ENCODE measurements around the gene TMEM203.

The TMEM203 gene

GRCh38 chr9:137194388-137194787 lies 11.1 kb downstream of the TMEM203 start:
- DNase-seq (ENCODE audit: low read depth) = no peak

GRCh38 chr9:137193771-137194170 lies 11.7 kb downstream of the TMEM203 start:
- no peak for DNase-seq (ENCODE audit: low read depth)

- no peak for DNase-seq (ENCODE audit: low read depth)
Observed at GRCh38 chr9:137192859-137193258, 12.6 kb downstream of the TMEM203 start.

GRCh38 chr9:137192448-137192780 lies 13.0 kb downstream of the TMEM203 start:
- no peak for DNase-seq (ENCODE audit: low read depth)

- DNase-seq (ENCODE audit: low read depth) = no peak
Observed at GRCh38 chr9:137191691-137192447, 13.6 kb downstream of the TMEM203 start.

GRCh38 chr9:137191245-137191644 lies 14.2 kb downstream of the TMEM203 start:
- no peak for DNase-seq (ENCODE audit: low read depth)

GRCh38 chr9:137190315-137190856 lies 15.1 kb downstream of the TMEM203 start:
- no peak for DNase-seq (ENCODE audit: low read depth)

GRCh38 chr9:137189297-137190295 lies 15.9 kb downstream of the TMEM203 start:
- no peak for DNase-seq (ENCODE audit: low read depth)

- DNase-seq (ENCODE audit: low read depth) = peak; percentile 86
Observed at GRCh38 chr9:137188490-137189296, 16.8 kb downstream of the TMEM203 start, which contains the start of the genes ANAPC2 and SSNA1. Gene ANAPC2 (minus strand): TSS chr9:137188560. CDS start chr9:137188532, 28 bp downstream. Gene SSNA1 (plus strand): TSS chr9:137188676. CDS start chr9:137188727, 51 bp downstream.

GRCh38 chr9:137188086-137188489 lies 17.4 kb downstream of the TMEM203 start:
- no peak for DNase-seq (ENCODE audit: low read depth)

- DNase-seq (ENCODE audit: low read depth) = no peak
Observed at GRCh38 chr9:137187386-137187785, 18.1 kb downstream of the TMEM203 start.

- DNase-seq (ENCODE audit: low read depth) = no peak
Observed at GRCh38 chr9:137186385-137186784, 19.1 kb downstream of the TMEM203 start.

GRCh38 chr9:137185921-137186320 lies 19.5 kb downstream of the TMEM203 start:
- DNase-seq (ENCODE audit: low read depth) = no peak

- DNase-seq (ENCODE audit: low read depth) = no peak
Observed at GRCh38 chr9:137184881-137185660, 20.4 kb downstream of the TMEM203 start.

- no peak for DNase-seq (ENCODE audit: low read depth)
Observed at GRCh38 chr9:137183980-137184595, 21.4 kb downstream of the TMEM203 start.

GRCh38 chr9:137182836-137183235 lies 22.6 kb downstream of the TMEM203 start:
- DNase-seq (ENCODE audit: low read depth) = no peak

GRCh38 chr9:137181680-137182079 lies 23.8 kb downstream of the TMEM203 start:
- DNase-seq (ENCODE audit: low read depth) = no peak

- no peak for DNase-seq (ENCODE audit: low read depth)
Observed at GRCh38 chr9:137180491-137180890, 25.0 kb downstream of the TMEM203 start.

- DNase-seq (ENCODE audit: low read depth) = no peak
Observed at GRCh38 chr9:137179761-137180160, 25.7 kb downstream of the TMEM203 start.

- DNase-seq (ENCODE audit: low read depth) = no peak
Observed at GRCh38 chr9:137178939-137179630, 26.4 kb downstream of the TMEM203 start.

Measured in stimulated activated CD4-positive, alpha-beta T cell treated with anti-CD3 and anti-CD28 coated beads, Interleukin-2, amount 100 ng/mL, for 4 hours (primary cell).